GM18861 (cell line): ENCODE results near the gene MAN1A2.
"Not testable (repeated sequence)": the region's sequence is repeated elsewhere in the genome, so short reads cannot be mapped to it uniquely, and the experiment has no call there.

Experiments used
- ATAC-seq: cut with Tn5 transposase; IDR thresholded peaks from one replicate; pipeline ENCODE4 v1.9.1; 2021; ENCODE audit not compliant: unreplicated experiment

The MAN1A2 gene

DNA sequence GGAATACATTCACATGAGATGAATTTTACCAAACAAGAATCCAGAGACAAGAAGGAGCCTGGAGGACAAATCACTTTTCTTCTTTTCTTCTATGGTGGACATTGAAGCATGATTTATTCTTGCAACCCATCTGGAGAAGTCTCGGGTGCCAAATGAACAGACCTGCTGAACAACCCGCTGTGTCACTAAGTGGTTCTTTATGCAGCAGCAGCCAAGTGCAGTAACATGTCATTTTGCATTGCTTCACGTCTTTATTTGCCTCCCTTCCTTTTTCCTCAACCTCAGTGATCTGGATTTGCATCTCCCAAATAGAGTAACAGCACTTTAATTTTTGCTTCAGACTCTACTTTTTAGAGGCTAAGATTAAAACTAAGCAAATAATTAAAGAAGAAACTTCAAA, 188.6 kb downstream of the MAN1A2 start:
- no peak for ATAC-seq

DNA sequence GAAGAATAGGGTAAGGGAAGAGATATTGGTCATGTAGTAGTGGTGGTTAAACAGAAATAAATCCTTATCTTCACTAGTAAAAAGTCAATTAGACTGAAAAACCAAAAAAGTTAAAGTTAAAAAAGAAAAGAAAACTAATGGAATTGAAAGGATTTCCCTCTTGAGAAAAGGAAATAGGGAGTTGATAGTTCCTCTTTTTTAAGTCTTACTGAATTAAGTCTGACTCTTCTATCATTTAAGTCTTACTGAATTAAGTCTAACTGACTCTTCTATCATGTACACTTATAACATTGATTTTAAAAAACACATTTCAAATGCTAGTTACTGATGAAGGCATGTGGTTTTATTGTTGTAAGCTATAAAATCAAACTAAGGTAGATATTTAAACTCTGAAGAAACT, 189.1 kb downstream of the MAN1A2 start:
- no peak for ATAC-seq

DNA sequence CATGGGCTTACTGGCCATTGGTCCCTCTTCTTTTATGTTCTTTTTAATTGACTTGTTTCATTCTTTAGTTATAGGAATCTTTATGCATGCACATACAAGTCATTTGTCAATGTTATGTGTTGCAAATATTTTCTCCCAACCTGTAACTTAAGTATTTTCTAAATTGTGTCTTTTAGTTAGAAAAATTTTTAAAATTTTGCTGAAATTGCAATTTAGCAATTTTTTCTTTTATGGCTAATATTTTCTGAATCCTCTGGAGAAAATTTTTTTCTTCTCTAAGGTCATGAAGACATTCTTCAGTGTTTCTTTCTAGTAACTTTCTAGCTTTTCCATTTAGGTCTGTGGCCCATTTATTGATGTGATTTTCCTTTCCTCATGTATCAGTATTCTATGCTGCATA, 189.7 kb downstream of the MAN1A2 start:
- ATAC-seq, result no peak

DNA sequence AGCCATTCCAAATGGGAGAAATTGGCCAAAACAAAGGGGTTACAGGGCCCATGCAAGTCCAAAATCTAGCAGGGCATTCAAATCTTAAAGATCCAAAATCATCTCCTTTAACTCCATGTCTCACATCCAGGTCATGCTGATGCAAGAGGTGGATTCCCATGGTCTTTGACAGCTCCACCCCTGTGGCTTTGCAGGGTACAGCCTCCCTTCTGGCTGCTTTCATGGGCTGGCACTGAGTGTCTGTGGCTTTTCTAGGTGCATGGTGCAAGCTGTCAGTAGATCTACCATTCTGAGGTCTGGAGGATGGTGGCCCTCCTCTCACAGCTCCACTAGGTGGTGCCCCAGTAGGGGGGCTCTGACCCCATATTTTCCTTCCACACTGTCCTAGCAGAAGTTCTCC, 191.2 kb downstream of the MAN1A2 start:
- not testable (repeated sequence) for ATAC-seq

DNA sequence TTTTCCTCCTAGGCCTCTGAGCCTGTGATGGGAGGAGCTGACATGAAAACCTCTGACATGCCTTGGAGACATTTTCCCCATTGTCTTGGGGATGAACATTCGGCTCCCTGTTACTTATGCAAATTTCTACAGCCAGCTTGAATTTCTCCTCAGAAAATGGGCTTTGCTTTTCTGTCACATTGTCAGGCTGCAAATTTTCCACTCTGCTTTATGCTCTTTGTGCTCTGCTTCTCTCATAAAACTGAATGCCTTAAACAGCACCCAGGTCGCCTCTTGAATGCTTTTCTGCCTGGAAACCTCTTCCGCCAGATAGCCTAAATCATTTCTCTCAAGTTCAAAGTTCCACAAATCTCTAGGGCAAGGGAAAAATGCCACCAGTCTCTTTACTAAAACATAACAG, 191.9 kb downstream of the MAN1A2 start:
- ATAC-seq, result no peak

DNA sequence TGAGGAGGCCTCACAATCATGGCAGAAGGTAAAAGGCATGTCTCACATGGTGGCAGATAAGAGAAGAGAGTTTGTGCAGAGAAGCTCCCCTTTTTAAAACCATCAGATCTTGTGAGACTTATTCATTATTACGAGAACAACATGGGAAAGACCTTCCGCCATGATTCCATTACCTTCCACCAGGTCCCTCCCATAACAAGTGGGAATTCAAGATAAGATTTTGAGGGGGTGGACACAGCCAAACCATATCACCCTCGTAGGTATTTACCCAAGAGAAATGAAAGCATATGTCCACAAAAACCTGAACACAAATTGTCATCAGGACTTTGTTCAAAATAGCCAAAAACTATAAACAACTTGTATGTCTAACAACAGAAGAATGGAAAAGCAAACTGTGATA, 192.7 kb downstream of the MAN1A2 start:
- no peak for ATAC-seq

DNA sequence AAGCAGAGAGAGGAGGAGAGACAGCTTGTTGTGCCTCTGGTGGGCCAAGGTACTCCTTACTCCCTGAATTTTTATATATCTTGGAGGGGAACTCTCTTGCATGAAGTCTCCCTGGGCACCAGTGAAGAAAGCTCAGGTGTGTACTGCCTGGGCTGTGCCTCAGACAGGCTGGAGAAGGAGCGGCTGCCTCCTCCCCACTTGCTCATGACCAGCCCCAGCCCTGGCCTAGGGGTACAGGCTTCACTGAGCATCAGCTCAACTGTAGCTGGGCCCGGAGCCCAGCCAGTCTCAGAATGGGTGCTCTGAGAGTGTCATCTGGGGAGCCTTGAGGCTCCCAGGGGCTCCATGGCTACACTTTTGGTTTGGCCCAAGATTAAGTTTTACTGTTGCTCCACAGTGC, 193.8 kb downstream of the MAN1A2 start:
- no peak for ATAC-seq

DNA sequence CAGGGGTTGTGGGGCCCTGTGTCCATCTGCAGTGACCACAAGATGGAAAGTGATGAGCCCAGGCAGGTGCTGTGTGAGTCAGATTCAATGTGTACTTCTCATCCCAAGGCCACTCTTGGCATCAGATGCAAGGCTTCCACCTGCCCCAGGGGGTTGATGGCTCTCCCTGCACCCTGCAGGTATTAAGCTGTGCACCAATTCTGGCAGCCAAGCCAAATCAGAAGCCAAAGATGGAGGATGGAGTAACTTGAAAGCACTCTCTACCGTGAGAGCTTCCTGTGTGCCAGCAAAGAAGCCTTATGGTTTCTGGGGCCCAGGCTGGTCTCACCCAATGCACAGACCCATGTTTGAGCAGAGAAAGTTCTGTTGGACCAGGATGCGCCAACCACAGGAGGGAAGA, 194.3 kb downstream of the MAN1A2 start:
- no peak for ATAC-seq

DNA sequence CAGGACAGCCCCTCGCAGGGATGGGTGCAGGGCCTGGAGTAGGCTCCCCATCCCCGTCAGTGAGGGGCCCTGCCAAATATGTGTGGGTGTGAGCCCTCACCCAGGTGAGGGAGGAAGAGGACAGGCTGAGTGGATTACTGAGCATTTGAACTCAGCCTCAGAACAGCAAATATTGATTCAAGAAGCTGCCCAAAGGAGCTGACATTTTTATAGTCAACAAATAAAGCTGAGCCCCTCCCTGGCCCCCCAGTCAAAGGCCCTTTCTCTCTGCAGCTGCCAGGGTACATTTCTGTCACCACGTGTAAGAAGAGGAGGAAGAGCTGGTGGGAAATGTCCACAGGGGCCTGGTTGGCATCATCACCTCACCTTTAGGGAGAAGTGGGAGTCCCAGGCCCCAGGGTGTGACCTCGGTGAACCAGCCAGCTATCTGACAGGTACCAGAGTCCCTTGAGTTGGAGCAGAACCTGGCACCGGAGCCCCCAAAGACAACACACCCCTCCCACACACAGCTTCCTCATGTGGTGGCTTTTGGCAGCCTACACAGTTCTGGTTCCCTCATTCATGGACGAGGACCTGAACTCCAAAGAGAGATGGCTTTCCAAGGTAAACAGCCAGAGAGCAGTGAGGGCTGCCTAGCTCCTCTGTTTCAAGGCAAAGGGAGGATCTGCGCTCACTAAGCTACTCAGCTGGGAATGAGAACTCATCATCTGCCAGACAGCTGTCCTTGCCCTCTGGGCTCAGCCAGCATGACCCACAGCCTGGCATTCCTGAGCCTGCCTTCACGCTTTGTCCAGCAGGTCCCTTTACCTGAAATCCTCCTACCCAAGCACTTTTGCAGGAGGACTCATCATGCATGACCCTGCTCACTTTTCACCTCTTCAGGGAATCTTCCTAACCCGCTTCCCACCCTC, 195.6 kb downstream of the MAN1A2 start:
- ATAC-seq, result no peak

DNA sequence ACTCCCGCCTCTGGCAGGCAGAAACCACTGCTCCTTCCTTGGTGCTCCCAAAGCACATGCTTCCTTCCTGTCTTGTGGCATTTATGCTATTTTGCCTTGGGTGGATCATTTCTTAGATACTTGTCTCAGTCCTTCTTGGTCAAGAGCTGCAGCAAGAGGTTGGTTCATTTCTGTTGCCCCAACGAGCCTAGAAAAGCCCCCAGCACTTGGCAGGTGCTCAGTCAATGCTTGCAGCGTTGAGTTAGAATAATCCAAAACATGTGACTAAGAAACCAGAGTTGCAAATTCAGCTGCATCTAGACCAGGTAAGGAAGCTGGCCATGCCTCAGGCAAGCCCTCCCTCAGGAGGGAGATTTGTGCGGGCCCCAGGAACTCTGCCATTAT, 196.2 kb downstream of the MAN1A2 start:
- no peak for ATAC-seq

DNA sequence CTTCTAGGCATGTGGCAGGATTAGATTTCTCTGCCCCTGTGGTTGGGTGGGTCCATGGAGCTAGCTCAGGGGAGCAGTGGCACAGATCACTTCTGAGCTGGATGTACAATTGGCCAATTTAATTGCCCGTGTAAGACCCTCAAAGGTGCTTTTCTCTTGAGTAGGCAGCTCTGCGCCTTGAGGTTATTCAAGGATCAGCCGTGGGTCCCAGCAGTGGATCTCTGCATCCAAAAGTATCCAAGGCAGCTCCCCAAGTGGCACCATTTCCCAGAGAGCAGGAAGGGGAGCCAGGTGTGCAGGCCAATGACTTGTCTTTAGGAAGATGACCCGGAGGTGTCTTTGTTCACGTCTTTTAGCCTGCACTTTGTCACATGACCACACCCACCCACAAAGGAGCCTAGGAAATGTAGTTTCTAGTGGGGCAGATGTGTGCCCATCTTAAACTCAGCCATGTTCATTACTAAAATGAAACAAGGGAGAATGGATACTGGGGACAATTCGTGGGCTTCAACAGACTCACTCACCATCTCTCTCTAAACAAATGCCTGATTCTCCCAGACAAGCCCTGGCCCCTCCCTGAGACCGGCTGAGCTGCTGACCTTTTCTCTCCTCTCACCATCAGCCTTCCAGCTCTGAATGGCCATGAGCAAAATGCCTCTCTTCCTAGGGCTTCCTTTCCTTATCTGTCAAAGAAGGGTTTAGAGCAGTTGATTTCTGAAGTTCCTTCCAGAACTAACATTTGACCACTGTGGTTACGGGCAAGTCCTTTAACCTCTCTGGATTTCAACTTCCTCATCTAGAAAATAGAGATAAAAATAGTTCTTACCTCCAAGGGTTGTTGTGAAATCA, 197.2 kb downstream of the MAN1A2 start:
- no peak for ATAC-seq

DNA sequence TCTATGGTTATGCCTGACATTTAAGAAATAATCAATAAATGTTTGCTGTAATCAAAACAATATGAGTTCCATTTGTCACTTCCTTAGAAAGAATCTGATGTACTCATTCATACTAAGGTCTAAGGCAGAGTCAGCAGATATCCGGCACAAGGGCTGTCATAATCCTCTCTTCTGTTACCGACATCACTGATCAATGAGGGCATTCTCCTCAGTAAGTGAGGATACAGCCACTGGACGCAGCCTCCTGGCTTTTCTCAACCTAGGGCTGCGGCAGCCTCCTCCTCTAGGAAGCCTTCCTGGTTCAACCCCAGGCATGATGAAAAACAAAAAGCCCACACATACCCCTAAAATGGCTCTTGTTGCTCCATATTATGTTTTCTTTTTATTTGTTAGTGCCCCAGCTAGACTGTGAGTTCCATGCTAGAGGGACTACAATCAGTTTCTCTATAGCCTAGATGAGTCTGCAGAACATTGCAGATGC, 197.9 kb downstream of the MAN1A2 start:
- ATAC-seq, result no peak

DNA sequence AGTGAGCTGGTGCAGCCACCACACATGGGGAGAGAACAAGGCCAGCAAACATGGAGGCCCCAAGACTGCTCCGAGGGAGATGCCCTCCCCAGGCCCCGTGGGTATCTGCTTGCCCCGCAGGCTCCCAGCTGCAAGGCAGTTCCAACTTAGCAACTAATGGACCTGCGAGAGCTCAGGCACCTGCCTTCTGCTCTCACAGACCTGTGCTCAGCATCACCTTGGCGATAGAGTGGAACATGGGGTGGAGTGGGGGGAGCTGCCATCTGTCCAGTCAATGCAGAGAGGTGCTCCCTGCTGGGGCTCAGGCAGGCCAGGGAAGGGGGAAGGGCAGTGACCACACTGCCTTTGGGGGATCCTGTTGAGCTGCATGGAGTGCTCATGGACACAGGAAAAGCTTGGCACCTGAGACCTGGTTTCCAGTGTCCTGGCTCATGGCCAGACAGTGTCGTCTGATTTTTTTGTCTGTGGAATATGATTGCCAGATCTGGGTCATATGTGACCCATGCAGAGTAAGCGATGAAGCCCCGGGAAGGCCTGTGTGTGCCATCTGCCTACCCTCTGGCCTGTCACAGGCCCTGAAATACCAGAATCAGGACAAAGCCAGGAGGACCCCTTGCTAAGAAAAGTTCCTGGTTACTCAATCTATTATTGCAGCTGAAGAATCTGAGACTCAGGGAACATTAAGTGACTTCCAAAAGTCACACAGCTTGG, 198.7 kb downstream of the MAN1A2 start:
- ATAC-seq, result no peak

DNA sequence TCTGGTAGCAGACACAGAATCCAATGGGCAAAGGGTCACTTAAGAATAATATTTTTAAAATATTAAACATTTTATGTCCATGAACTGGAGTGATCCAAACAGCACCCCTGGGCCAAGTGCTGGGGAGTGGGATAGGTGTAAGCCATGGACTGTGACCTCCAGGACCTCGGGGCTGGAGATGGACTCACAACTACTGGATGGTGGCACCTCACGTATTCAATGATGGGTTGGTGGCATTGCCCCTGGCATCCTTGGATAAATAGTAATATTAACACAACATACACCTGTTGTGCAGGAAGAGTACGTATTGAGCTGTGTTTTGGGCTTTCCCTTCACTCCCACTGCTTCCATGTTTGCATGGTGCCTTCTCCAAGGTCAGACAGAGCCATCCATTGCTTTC, 199.3 kb downstream of the MAN1A2 start:
- ATAC-seq, result no peak

DNA sequence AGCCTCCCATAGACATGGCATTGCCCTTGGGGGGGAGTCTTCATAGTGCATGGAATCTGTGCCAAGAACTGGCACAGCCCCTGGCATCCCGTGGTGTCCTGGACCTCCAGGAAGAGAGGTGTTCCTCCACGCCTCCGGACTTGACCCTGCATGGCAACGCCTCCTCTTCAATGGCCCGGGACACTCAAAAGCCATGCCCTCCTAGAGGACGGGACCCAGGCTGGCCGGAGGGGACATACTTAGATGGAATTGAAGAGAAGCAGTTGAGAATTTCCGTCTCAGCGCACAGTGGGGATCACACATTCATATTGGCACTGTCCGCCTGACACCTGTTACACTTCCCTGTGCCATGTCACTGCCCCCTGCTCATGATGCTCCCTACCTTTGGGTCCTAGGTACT, 200.2 kb downstream of the MAN1A2 start:
- no peak for ATAC-seq

DNA sequence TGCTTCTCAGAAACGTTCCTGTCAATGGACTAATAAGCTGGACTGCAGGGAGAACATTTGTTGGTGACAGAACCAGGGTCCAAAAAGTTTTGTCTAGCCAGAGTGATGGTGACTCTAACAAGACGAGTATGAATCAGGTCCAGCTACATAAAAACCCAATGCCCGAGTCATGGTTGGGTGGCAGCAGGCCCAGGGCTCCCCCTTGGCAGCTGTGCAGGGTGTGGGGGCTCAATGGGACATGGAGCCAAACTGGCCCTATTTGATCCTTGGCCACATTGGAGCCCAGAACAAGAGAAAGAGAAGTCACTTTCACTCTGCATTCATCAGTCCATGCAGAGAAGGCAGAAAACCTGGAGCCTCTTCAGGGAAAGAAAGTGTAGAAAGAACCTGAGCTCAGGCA, 200.7 kb downstream of the MAN1A2 start:
- ATAC-seq, result no peak

DNA sequence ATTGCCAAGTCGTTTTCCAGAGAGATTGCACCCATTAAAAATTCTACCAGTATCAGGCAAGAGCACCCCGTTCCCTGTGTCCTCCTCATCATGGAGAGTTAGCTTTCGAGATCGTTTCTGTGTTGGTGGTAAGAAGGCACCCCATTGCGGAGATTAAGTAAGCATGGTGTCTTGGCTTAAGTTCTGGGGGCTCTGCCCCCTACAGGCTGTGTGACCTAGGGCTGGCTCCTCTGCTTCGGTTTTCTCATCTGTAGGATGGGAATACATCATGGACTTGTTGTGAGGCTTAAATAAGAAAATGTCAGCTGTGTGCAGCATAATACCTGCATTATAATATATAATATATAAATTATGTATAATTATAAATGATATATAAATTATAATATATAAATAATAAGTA, 201.8 kb downstream of the MAN1A2 start:
- ATAC-seq, result no peak

DNA sequence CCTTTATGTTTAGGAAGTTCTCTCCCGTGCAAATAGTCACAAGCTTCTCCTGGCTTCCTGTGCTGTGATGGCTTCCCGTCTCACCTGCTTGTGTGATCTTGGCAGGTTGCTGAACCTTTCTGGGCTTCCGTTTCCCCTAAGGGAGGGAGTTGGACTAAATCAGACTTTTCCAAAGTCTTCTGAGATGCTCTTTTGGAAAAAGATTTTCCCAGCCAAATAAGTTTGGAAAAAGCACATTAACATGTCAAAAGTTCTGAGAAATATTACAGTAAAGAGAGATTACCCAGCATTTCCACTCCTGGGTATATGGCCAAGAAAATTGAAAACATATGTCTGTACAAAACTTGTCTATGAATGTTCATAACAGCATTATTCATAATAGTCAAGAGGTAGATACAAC, 202.6 kb downstream of the MAN1A2 start:
- no peak for ATAC-seq

DNA sequence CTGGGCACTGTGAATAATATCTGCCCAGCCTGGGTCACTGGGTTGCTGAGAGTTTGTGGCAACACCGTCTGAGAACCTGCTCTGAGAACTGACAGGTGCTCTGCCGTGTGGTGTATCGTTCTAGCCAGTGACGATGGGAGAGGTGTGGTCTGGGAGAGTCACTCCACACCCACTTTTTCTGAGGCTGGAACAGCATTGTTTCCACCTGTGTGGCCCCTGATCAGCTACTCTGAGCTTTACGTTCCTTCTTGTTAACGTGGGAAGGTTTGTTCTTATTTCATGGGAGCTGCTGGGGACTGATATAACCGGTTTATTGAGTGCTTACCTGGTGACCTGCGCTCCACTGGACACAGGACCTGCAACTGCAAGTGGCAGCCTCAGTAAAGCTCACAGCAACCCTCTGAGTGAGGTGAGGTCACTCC, 203.8 kb downstream of the MAN1A2 start:
- no peak for ATAC-seq

DNA sequence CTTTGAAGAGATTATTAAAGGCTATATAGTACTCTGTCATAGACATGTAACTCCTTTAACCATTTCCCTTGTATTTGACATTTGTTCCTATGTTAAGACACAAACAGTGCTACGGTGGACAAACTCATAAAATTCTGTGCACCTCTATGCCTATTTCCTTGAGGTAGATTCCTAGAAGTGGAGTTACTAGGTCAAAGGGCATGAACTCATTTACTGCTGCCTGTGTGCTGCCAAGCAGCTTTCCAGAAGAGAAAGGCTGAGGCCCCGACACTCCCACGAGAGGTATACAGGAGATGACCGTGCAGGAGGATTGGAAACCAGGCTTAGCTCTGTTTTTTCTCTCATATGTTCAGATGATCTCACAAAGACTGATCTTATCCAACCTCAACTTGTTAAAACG, 204.2 kb downstream of the MAN1A2 start:
- ATAC-seq, result no peak

DNA sequence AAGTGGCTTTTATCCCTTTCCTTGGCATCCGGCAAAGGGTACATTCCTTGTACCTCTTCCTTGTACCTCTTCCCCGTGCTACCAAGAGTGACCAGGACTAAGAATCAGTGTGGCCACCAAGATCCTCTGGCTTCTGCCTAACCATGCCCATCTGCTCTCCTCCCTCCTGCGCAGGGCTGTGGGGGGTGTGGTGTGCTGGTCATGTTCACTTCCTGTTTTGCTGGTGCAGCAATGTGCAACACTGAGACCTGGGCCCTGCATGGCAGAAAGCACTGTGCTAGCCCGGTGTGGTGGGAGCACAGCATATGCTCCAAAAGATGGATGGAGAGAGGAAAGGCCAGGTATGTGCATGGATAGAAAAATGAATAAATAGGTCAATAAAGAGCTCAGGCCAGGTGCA, 205.3 kb downstream of the MAN1A2 start:
- ATAC-seq, result no peak
